ENCODE measurements around the gene DPEP2. TPM values are rescaled to one million over a fixed set of nuclear protein-coding genes. Genes with fewer than 3 reads are reported as not detected.

Gene DPEP2
- total and polyA plus RNA-seq, 2 of the 13 experiments (the other 11 are each of a cell fraction or from before 2014, with no cell fraction given): 0.18 TPM; not detected in 1

DNA sequence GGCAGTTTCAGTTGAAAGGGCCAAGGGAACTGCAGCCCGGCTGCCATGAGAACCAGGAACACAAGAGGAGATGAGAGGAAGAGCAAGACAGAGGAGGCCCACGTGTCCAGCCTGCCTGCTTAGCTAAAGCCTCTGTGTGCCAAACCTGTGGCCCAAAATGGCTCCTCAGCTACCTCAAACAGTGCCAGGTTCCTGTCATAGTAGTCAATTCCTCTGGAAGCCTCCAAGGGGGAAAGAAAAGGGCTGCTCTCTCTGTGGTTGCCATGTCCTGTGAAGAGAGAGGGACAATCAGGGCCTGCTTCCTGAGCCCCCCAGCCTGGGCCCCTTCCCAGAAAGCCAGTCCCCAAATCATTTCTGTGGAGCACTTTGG, 36.0 kb downstream of the DPEP2 start:
- 100% methylated on average over 2 of the region's 2 CpGs for whole genome bisulfite sequencing (ENCODE audit: low lambda C conversion rate)
- TF ChIP-seq, protein P1, sequence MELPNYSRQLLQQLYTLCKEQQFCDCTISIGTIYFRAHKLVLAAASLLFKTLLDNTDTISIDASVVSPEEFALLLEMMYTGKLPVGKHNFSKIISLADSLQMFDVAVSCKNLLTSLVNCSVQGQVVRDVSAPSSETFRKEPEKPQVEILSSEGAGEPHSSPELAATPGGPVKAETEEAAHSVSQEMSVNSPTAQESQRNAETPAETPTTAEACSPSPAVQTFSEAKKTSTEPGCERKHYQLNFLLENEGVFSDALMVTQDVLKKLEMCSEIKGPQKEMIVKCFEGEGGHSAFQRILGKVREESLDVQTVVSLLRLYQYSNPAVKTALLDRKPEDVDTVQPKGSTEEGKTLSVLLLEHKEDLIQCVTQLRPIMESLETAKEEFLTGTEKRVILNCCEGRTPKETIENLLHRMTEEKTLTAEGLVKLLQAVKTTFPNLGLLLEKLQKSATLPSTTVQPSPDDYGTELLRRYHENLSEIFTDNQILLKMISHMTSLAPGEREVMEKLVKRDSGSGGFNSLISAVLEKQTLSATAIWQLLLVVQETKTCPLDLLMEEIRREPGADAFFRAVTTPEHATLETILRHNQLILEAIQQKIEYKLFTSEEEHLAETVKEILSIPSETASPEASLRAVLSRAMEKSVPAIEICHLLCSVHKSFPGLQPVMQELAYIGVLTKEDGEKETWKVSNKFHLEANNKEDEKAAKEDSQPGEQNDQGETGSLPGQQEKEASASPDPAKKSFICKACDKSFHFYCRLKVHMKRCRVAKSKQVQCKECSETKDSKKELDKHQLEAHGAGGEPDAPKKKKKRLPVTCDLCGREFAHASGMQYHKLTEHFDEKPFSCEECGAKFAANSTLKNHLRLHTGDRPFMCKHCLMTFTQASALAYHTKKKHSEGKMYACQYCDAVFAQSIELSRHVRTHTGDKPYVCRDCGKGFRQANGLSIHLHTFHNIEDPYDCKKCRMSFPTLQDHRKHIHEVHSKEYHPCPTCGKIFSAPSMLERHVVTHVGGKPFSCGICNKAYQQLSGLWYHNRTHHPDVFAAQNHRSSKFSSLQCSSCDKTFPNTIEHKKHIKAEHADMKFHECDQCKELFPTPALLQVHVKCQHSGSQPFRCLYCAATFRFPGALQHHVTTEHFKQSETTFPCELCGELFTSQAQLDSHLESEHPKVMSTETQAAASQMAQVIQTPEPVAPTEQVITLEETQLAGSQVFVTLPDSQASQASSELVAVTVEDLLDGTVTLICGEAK (IDR thresholded peaks at IDR 0.05): no peak
- TF ChIP-seq, protein P1 (CRISPR knock-in tag; IDR thresholded peaks at IDR 0.05): 0 out of 2 replicates have a peak, but pooled peaks have one; percentile 33
- TF ChIP-seq E2F1 (CRISPR knock-in tag; IDR thresholded peaks at IDR 0.05) (no peak), ATRX (CRISPR knock-in tag; IDR thresholded peaks at IDR 0.05; ENCODE audit: borderline replicate concordance) (no peak), ATF7-NPFF (CRISPR knock-in tag; IDR thresholded peaks at IDR 0.05; ENCODE audit: low read depth) (no peak), PCBP2 (optimal IDR thresholded peaks at IDR 0.05; ENCODE audit: low read depth, low read length, poor library complexity, severe bottlenecking) (no peak), ZKSCAN8 (CRISPR knock-in tag; IDR thresholded peaks at IDR 0.05; ENCODE audit: borderline replicate concordance) (no peak)
- Histone ChIP-seq H3K79me2 (ENCODE audit: insufficient read depth, low read length) (peaks cover 67% of the 10 kb centered on the region), H2AFZ (ENCODE audit: low read length) (no peak overlapping the region), H3K27ac (ENCODE audit: extremely low read length, insufficient read depth, low read length) (no peak overlapping the region), H4K20me1 (ENCODE audit: insufficient read depth, low read length) (peaks cover 21% of the 10 kb centered on the region), H3K36me3 (replicated peaks in 1 of 2; ENCODE audit: control insufficient read depth in 1 of 2, insufficient read depth in 2 of 2, low read length in 2 of 2) (peaks cover 40 to 53% of the 10 kb centered on the region in 2 experiments), H3K4me2 (ENCODE audit: low read depth, low read length) (no peak overlapping the region), H3K9ac (ENCODE audit: insufficient read depth, low read depth, low read length) (no peak overlapping the region), H3K27me3 (ENCODE audit: control insufficient read depth in 1 of 2, insufficient read depth in 2 of 2, low read length in 2 of 2) (no peaks in the 10 kb centered on the region; a peak in 1 of 5 replicates), H3K4me1 (ENCODE audit: insufficient read depth, low read length) (peaks cover 45% of the 10 kb centered on the region), H3K9me3 (ENCODE audit: low read length) (no peaks in the 10 kb centered on the region), H3K4me3 (replicated peaks in 1 of 3; ENCODE audit: insufficient read depth in 1 of 3, low read depth in 2 of 3, low read length in 3 of 3) (no peak overlapping the region)
- FAIRE-seq: no peak
- ATAC-seq: no peak
- no peak for DNase-seq (ENCODE audit: low spot score)
- BruUV-seq (replicated peaks): no TSS peak
- intact Hi-C loops (cut with micrococcal nuclease; ENCODE audit: unreplicated experiment) (no loop called here), in situ Hi-C loops (cut with HindIII; ENCODE audit: extremely low pct_ligation_motif_present, low pct_unique_long_range_greater_than_20kb) (no loop called here)
- ChIA-PET POLR2A (interaction anchor here (1.6 to 12.9 kb wide), 2 partner anchors 18 to 28 kb away, joined by 3 to 226 read pairs; partner anchors contain the start of gene LCAT), CTCF (ENCODE audit: low intra/inter-chr PET ratio, low total read pairs) (no interaction called here)

Data from HepG2 (cell line).